Right hindlimb (tissue), 1 donor: ENCODE measurements around the gene ATAD1.
A peak's percentile ranks its signal among the peaks of the same experiment; 100 is the strongest.
"Not testable (repeated sequence)": the region's sequence is repeated elsewhere in the genome, so short reads cannot be mapped to it uniquely, and the experiment has no call there.

ENCODE experiments used
- DNase-seq: peaks from one replicate; pipeline ENCODE4 v3.0.0-alpha.2; 2018

ATAD1 gene, protein sequence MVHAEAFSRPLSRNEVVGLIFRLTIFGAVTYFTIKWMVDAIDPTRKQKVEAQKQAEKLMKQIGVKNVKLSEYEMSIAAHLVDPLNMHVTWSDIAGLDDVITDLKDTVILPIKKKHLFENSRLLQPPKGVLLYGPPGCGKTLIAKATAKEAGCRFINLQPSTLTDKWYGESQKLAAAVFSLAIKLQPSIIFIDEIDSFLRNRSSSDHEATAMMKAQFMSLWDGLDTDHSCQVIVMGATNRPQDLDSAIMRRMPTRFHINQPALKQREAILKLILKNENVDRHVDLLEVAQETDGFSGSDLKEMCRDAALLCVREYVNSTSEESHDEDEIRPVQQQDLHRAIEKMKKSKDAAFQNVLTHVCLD

GRCh38 chr10:87817609-87818504 is at the start of gene ATAD1:
TSS of gene ATAD1 (minus strand) at chr10:87818226. CDS start at chr10:87814599, 3,627 bp downstream.
- peak; percentile 87 for DNase-seq

GRCh38 chr10:87867453-87867852 is 49.4 kb upstream of the ATAD1 start:
- no peak for DNase-seq

DNA sequence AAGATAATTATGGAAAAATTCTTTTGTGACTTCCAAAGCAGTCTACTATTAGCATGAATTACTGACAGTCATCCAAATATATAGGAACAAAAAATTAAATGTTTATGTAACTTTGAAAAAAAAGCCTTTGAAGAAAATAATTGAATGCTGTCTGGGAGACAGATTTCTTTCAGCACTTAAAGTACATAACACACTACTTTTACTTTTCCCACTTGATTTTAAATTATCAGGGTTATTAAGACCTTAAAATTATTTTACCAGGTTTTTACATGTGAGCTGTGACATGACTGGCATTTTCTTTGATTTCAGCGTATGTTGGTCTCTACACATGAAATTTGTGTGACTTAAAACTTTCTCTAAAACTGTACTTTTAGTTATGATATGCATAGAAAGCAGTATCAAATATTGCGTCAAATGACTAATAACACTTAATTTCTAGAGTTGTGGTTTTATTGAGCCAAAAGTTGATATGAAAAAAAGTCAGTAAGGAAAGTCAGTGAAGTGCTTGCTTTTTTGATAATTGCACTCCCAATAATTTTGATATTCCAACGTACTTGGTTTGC is 48.5 kb upstream of the ATAD1 start:
- DNase-seq: no peak

- DNase-seq: no peak
Observed at GRCh38 chr10:87865241-87865881, 47.3 kb upstream of the ATAD1 start.

DNA sequence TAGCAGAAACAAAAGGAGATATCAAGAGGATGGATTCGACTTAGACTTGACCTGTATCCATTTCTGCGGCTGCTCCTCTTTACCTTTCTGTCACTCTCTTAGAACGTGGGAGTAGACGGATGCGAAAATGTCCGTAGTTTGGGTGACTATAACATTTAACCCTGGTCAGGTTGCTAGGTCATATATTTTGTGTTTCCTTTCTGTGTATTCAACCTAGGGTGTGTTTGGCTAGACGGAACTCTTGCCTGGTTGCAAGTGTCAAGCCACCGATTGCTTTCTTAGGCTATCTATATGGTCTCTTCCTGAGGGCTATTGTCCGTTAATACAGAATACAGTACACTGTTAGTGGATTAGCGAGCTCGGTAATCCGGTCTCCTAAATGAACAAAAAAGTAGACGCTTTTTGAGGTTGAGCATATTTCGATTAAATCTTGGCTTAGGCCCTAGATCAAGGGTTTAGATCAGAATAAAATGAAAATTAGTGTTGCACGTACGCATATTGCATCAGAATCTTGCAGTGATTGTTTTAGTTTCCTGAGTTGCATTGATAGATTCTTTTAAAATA is 46.6 kb upstream of the ATAD1 start:
- no peak for DNase-seq

GRCh38 chr10:87863951-87864495 is 46.0 kb upstream of the ATAD1 start:
- DNase-seq: peak; percentile 54

GRCh38 chr10:87863053-87863943 is 45.3 kb upstream of the ATAD1 start, which contains the start of the genes KLLN and PTEN:
TSS of gene KLLN (minus strand) at chr10:87863533. CDS start at chr10:87862487, 1,046 bp downstream.
TSS of gene PTEN (plus strand) at chr10:87863625. CDS start at chr10:87864470, 845 bp downstream.
- DNase-seq: peak; percentile 94

DNA sequence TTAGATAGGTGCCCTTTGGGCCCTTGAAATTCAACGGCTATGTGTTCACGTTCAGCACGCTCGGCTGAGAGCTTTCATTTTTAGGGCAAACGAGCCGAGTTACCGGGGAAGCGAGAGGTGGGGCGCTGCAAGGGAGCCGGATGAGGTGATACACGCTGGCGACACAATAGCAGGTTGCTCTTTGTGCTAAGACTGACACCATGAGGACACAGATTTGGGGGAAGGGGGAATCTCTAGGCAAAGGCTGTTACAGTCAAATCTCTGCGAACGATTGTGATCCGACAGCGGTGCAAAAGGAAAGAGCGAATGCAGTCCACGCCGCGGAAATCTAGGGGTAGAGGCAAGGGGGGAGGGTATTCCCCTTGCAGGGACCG is 44.6 kb upstream of the ATAD1 start:
- DNase-seq: no peak

DNA sequence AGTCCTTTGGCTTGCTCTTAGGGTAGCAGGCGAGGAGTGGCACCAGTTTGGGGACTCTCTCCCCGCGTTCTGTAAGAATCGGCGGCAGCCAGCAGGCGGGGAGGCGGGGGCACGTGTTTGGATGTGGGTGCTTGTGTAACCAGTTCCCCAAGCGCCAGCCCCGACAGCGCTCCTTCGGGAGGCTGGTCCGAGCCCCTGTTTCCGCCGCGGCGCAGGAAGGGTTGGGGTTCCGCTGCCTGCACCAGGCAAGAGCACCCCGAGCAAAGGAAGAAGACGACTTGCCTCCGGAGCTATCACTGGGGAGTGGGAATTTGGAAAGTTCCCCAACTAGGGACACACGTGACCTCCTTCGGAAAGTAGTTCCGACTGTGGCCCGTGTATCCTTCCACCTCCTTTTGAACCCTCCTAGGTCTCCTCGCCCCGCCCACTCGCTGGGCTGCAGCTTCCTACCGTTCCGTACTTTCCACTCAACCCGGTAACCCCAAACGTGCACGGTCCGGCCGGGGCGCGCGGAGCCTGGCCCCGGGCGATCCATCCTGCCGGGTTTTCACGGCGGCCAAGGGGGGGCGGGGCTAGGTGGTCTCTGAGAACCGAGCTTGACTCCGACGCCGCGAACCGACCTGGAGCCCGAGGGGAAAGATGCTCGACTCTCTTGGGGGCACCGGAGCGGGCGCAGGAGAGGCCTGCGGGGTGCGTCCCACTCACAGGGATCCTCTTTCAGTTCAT is 44.1 kb upstream of the ATAD1 start:
- peak; percentile 97 for DNase-seq

GRCh38 chr10:87861566-87861952 is 43.5 kb upstream of the ATAD1 start:
- peak; percentile 59 for DNase-seq

GRCh38 chr10:87860816-87861403 is 42.9 kb upstream of the ATAD1 start:
- peak; percentile 19 for DNase-seq

DNA sequence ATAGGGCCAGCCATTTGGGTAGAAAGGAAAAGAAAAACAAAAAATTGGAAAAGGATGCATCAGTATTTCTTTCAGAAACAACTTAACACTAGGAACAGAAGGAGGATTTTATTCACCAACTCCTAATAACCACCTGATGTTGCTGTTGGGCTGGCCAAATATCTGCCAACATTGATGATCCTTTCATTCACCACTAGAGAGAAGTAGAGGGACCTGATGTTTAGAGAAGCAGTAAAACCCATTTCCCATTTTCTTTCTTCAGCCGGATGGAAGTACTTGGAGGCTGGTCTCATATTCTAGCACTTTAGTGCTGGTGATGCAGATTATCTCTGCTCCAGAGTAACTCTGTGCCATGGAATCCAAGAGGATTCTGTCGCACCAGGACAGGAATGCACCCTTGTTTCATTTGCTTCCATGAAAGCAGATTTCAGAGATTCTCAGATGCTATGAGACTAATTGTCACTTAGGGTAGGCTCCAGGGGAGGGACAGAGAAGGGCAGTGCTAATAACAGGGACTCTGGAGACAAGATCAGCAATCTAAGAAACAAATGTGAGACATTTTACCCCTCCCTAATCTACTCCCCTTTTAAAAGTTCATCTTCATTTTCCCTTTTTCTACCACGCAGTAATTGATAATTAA is 42.2 kb upstream of the ATAD1 start:
- peak; percentile 35 for DNase-seq

DNA sequence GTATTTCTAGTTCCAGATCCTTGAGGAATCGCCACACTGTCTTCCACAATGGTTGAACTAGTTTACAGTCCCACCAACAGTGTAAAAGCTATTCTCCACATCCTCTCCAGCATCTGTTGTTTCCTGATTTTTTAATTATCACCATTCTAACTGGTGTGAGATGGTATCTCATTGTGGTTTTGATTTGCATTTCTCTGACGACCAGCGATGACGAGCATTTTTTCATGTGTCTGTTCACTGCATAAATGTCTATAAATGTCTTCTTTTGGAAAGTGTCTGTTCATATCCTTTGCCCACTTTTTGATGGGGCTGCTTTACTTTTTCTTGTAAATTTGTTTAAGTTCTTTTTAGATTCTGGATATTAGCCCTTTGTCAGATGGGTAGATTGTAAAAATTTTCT is 37.6 kb upstream of the ATAD1 start:
- not testable (repeated sequence) for DNase-seq

GRCh38 chr10:87855247-87855646 is 37.2 kb upstream of the ATAD1 start:
- DNase-seq: not testable (repeated sequence)

- DNase-seq: no peak
Observed at GRCh38 chr10:87852089-87852488, 34.1 kb upstream of the ATAD1 start.

GRCh38 chr10:87850742-87851205 is 32.7 kb upstream of the ATAD1 start:
- peak; percentile 65 for DNase-seq

GRCh38 chr10:87849001-87849400 is 31.0 kb upstream of the ATAD1 start:
- no peak for DNase-seq

- DNase-seq: no peak
Observed at GRCh38 chr10:87847550-87847949, 29.5 kb upstream of the ATAD1 start.

DNA sequence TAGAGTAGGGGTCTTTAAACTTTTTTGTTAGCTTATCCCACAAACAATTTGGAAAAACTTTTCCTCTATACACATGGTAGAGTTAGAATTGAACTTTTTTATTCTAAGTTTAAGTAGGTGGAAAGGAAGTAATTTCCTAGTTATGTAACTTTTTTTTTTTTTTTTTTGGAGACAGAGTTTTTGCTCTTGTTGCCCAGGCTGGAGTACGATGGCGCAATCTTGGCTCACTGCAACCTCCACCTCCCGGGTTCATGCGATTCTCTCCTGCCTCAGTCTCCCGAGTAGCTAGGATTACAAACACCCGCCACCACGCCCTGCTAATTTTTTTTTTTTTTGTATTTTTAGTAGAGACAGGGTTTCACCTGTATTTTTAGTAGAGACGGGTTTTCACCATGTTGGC is 28.7 kb upstream of the ATAD1 start:
- DNase-seq: not testable (repeated sequence)
